ENCODE data around the gene ERI3. TPM values are rescaled to one million over a fixed set of nuclear protein-coding genes. Genes with fewer than 3 reads are reported as not detected.

Gene ERI3
- total and polyA plus RNA-seq, 2 donors (not counting 3 experiments of a cell fraction or from before 2014, with no cell fraction given), result 45.3 to 94.0 TPM

DNA sequence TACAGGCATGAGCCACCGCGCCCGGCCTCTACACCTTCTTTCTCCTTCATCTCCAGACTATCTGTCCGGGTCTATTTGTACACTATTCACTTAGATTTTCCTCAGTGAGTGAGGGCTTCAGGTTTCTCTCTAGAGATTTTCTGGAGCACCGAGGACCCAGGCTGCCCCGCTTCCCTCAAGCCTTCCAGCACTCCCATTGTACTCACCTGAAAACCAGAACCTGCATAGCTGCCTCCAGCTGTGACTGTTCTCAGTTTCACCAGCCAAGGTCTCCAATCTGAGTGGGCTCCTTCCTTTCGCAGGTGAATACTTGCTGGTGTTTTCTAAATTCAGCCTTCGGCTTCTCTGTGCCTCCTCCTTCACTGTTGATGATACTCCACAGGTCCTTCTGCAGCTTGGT is 154.7 kb downstream of the ERI3 start:
- peaks cover 0 to 2% of the 10 kb centered on the region in 2 experiments for H3K27me3 ChIP-seq (ENCODE audit: control insufficient read depth in 2 of 2, insufficient read depth in 2 of 2, low read length in 2 of 2)
- CTCF ChIA-PET, result interaction anchor here (2.0 kb wide), 1 partner anchor 17 kb away, joined by 6 read pairs; no protein-coding TSS in a partner anchor
- no peak for FAIRE-seq
- no peak overlapping the region for H2AFZ ChIP-seq (ENCODE audit: low read depth, low read length)
- intact Hi-C loops (cut with micrococcal nuclease) (no loop called here), dilution Hi-C loops (cut with MboI; ENCODE audit: extremely low pct_ligation_motif_present, low sequenced_read_pairs) (no loop called here)
- H3K4me2 ChIP-seq (ENCODE audit: insufficient read depth, low read length), result no peak overlapping the region
- no peaks in the 10 kb centered on the region for H3K9me3 ChIP-seq (replicated peaks; ENCODE audit: control insufficient read depth, insufficient read depth, low read length)
- no peak overlapping the region for H3K4me3 ChIP-seq (replicated peaks in 1 of 3; ENCODE audit: insufficient read depth in 1 of 3, low read depth in 1 of 3, low read length in 3 of 3)
- H3K27ac ChIP-seq (ENCODE audit: insufficient read depth, low read depth, low read length), result no peak overlapping the region
- no peaks in the 10 kb centered on the region for H3K36me3 ChIP-seq (ENCODE audit: control insufficient read depth in 2 of 2, extremely low read depth in 1 of 2, insufficient read depth in 2 of 2, low read length in 2 of 2)
- no peak for DNase-seq (ENCODE audit: low read depth, low spot score)
- no peaks in the 10 kb centered on the region for H3K9me1 ChIP-seq (replicated peaks; ENCODE audit: control insufficient read depth, extremely low read depth, insufficient read depth, low read length)
- H3K79me2 ChIP-seq (ENCODE audit: control insufficient read depth, insufficient read depth, low read length), result no peaks in the 10 kb centered on the region
- H4K20me1 ChIP-seq (replicated peaks; ENCODE audit: control insufficient read depth, extremely low read depth, insufficient read depth, low read length), result no peaks in the 10 kb centered on the region
- no peaks in the 10 kb centered on the region for H3K4me1 ChIP-seq (ENCODE audit: control insufficient read depth, extremely low read depth, insufficient read depth, low read length)
- POLR2A ChIA-PET, result no interaction called here
- BruUV-seq (replicated peaks), result no TSS peak
- H3K9ac ChIP-seq (replicated peaks; ENCODE audit: extremely low read depth, insufficient read depth, low read length), result no peak overlapping the region
- TF ChIP-seq POLR2AphosphoS5 (IDR thresholded peaks at IDR 0.05; ENCODE audit: insufficient read depth, low read depth, low read length) (no peak), JUN (IDR thresholded peaks at IDR 0.05; ENCODE audit: borderline replicate concordance, insufficient read depth, insufficient read length, low read depth) (no peak), MYC (IDR thresholded peaks at IDR 0.05; ENCODE audit: low read depth, low read length) (no peak), POLR2A (IDR thresholded peaks at IDR 0.05; ENCODE audit: low read depth, low read length) (no peak), EZH2 (IDR thresholded peaks at IDR 0.05; ENCODE audit: borderline replicate concordance, low read depth, low read length, severe bottlenecking) (no peak), FOS (IDR thresholded peaks at IDR 0.05; ENCODE audit: borderline replicate concordance, insufficient read depth, low read length) (no peak), CTCF (IDR thresholded peaks at IDR 0.05; ENCODE audit: extremely low read depth in 1 of 2, insufficient read depth in 1 of 2, low read depth in 1 of 2, low read length in 2 of 2) (no peak), MAX (IDR thresholded peaks at IDR 0.05; ENCODE audit: insufficient read depth, insufficient read length) (no peak), GATA2 (IDR thresholded peaks at IDR 0.05; ENCODE audit: insufficient read depth, insufficient read length, low read depth, low read length) (no peak)

Data from endothelial cell of umbilical vein (primary cell).